GOT3 (cell line): Measurements from ENCODE around the gene ADGRG4.

ENCODE experiments used
- DNase-seq: peaks from one replicate; lab custom pipeline; 2025; ENCODE audit warnings: mixed read lengths; lab: John Stamatoyannopoulos, UW

ADGRG4 gene

GRCh38 chrX:136464589-136464988 is 163.8 kb downstream of the ADGRG4 start:
- no peak for DNase-seq
